ENCODE data around the gene UBE2E2. TPM values are rescaled to one million over a fixed set of nuclear protein-coding genes. Genes with fewer than 3 reads are reported as not detected.

UBE2E2 gene
- total and polyA plus RNA-seq, 2 of the 13 experiments (the other 11 are each of a cell fraction or from before 2014, with no cell fraction given), result 0.77 to 1.5 TPM

GRCh38 chr3:23533596-23533995 is 330.5 kb downstream of the UBE2E2 start:
- no peak overlapping the region for H3K27ac ChIP-seq (ENCODE audit: extremely low read length, insufficient read depth, low read length)
- intact Hi-C loops (cut with micrococcal nuclease; ENCODE audit: unreplicated experiment) (no loop called here), in situ Hi-C loops (cut with HindIII; ENCODE audit: extremely low pct_ligation_motif_present, low pct_unique_long_range_greater_than_20kb) (no loop called here)
- no peaks in the 10 kb centered on the region for H3K4me1 ChIP-seq (ENCODE audit: insufficient read depth, low read length)
- TF ChIP-seq ZNF607 (CRISPR knock-in tag; IDR thresholded peaks at IDR 0.05; ENCODE audit: borderline replicate concordance) (no peak), PCBP2 (optimal IDR thresholded peaks at IDR 0.05; ENCODE audit: low read depth, low read length, poor library complexity, severe bottlenecking) (no peak), GLI4 (CRISPR knock-in tag; IDR thresholded peaks at IDR 0.05; ENCODE audit: borderline replicate concordance) (no peak), ZNF839 (CRISPR knock-in tag; IDR thresholded peaks at IDR 0.05; ENCODE audit: borderline replicate concordance) (no peak)
- no peaks in the 10 kb centered on the region for H3K36me3 ChIP-seq (replicated peaks in 1 of 2; ENCODE audit: control insufficient read depth in 1 of 2, insufficient read depth in 2 of 2, low read length in 2 of 2)
- no peaks in the 10 kb centered on the region for H4K20me1 ChIP-seq (ENCODE audit: insufficient read depth, low read length)
- no peaks in the 10 kb centered on the region for H3K9me3 ChIP-seq (ENCODE audit: low read length)
- 52% methylated on average over 11 of the region's 11 CpGs for WGBS (ENCODE audit: low lambda C conversion rate)
- FAIRE-seq (no peak), ATAC-seq (no peak), DNase-seq (ENCODE audit: low spot score) (no peak)
- H3K27me3 ChIP-seq (ENCODE audit: control insufficient read depth in 1 of 2, insufficient read depth in 2 of 2, low read length in 2 of 2), result no peaks in the 10 kb centered on the region
- H2AFZ ChIP-seq (ENCODE audit: low read length), result no peak overlapping the region
- H3K4me2 ChIP-seq (ENCODE audit: low read depth, low read length), result no peak overlapping the region
- CTCF ChIA-PET (ENCODE audit: low intra/inter-chr PET ratio, low total read pairs), result no interaction called here
- H3K79me2 ChIP-seq (ENCODE audit: insufficient read depth, low read length), result no peaks in the 10 kb centered on the region
- no peak overlapping the region for H3K9ac ChIP-seq (ENCODE audit: insufficient read depth, low read depth, low read length)
- BruUV-seq (replicated peaks), result no TSS peak
- POLR2A ChIA-PET, result no interaction called here
- H3K4me3 ChIP-seq (replicated peaks in 1 of 3; ENCODE audit: insufficient read depth in 1 of 3, low read depth in 2 of 3, low read length in 3 of 3), result no peak overlapping the region

GRCh38 chr3:23533996-23534395 is 330.9 kb downstream of the UBE2E2 start:
- Histone ChIP-seq H4K20me1 (ENCODE audit: insufficient read depth, low read length) (no peaks in the 10 kb centered on the region), H2AFZ (ENCODE audit: low read length) (no peak overlapping the region), H3K4me3 (replicated peaks in 1 of 3; ENCODE audit: insufficient read depth in 1 of 3, low read depth in 2 of 3, low read length in 3 of 3) (no peak overlapping the region), H3K4me2 (ENCODE audit: low read depth, low read length) (no peak overlapping the region), H3K36me3 (replicated peaks in 1 of 2; ENCODE audit: control insufficient read depth in 1 of 2, insufficient read depth in 2 of 2, low read length in 2 of 2) (no peaks in the 10 kb centered on the region), H3K27ac (ENCODE audit: extremely low read length, insufficient read depth, low read length) (no peak overlapping the region), H3K27me3 (ENCODE audit: control insufficient read depth in 1 of 2, insufficient read depth in 2 of 2, low read length in 2 of 2) (no peaks in the 10 kb centered on the region), H3K79me2 (ENCODE audit: insufficient read depth, low read length) (no peaks in the 10 kb centered on the region), H3K4me1 (ENCODE audit: insufficient read depth, low read length) (no peaks in the 10 kb centered on the region), H3K9me3 (ENCODE audit: low read length) (no peaks in the 10 kb centered on the region), H3K9ac (ENCODE audit: insufficient read depth, low read depth, low read length) (no peak overlapping the region)
- DNase-seq (ENCODE audit: low spot score) (no peak), ATAC-seq (no peak), FAIRE-seq (no peak)
- in situ Hi-C loops (cut with HindIII; ENCODE audit: extremely low pct_ligation_motif_present, low pct_unique_long_range_greater_than_20kb) (no loop called here), intact Hi-C loops (cut with micrococcal nuclease; ENCODE audit: unreplicated experiment) (no loop called here)
- POLR2A ChIA-PET, result no interaction called here
- 13% methylated on average over 2 of the region's 2 CpGs for WGBS (ENCODE audit: low lambda C conversion rate)
- no TSS peak for BruUV-seq (replicated peaks)
- CTCF ChIA-PET (ENCODE audit: low intra/inter-chr PET ratio, low total read pairs), result no interaction called here
- no peak for TF ChIP-seq ZNF678 (CRISPR knock-in tag; IDR thresholded peaks at IDR 0.05)
- no peak for TF ChIP-seq ZNF275 (CRISPR knock-in tag; IDR thresholded peaks at IDR 0.05; ENCODE audit: borderline replicate concordance)
- TF ChIP-seq ZNF232 (CRISPR knock-in tag; IDR thresholded peaks at IDR 0.05; ENCODE audit: borderline replicate concordance), result no peak
- TF ChIP-seq ARHGAP35 (CRISPR knock-in tag; IDR thresholded peaks at IDR 0.05; ENCODE audit: borderline replicate concordance), result no peak
- TF ChIP-seq ZNF253 (CRISPR knock-in tag; IDR thresholded peaks at IDR 0.05; ENCODE audit: borderline replicate concordance), result no peak

Measured in HepG2 (cell line).